GM18505 (cell line): ENCODE results near the gene ACSF2.
"Not testable (repeated sequence)": the region's sequence is repeated elsewhere in the genome, so short reads cannot be mapped to it uniquely, and the experiment has no call there.

Source experiments
- ATAC-seq: cut with Tn5 transposase; IDR thresholded peaks from one replicate; pipeline ENCODE4 v1.9.1; 2021; ENCODE audit not compliant: unreplicated experiment
- POLR2A ChIP-seq: IDR thresholded peaks from 4 replicates; pipeline ENCODE4 v1.6.1; 2011; ENCODE audit warnings: borderline replicate concordance; ENCODE audit not compliant: insufficient read depth, insufficient read length; ENCODE audit errors: extremely low read depth

The ACSF2 gene

DNA sequence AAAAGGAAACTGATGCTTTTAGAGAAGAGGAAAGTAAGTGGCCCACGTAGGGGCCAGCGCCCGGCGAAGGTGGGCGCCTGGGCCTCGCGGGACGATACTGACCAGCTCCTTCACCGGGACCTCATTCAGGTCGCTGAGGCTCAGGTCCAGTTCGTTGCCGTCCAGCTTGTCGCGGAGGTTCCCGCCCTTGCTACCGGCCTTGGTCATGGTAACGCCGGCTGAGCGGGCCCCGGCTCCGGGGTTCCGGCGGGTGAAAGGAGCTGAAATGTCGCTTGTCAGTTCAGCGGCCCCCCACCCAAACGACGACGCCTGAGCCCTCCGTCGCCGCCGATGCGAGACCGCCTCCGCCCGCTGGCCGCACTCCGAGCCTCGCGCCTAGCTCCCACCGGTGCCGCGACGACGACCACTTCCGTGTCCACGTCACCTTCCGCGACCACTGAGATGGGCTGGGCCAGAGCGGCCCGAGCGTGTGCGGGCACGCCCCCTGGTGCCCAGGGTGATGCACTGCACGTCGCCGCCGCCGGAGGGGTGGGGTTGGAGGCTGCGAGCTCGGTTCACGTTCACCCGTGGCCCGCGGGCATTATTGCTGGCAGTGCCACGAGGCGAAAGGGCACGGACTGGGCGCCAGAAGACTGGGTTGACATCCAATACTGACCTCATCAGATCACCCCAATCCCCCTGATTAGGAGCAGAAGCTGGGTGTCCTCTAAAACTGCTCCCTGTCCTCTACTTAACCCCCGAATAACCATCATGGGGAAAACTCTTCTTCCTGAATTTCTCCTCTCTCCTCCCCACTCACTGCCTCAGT is 28.7 kb upstream of the ACSF2 start, which contains the start of gene LRRC59:
Gene LRRC59 (minus strand): TSS at position 413 of the 808 bp plus-strand sequence. CDS start 206 bp downstream, at position 207.
- peak; percentile 93 for TF ChIP-seq POLR2A
- peak; percentile 97 for ATAC-seq

DNA sequence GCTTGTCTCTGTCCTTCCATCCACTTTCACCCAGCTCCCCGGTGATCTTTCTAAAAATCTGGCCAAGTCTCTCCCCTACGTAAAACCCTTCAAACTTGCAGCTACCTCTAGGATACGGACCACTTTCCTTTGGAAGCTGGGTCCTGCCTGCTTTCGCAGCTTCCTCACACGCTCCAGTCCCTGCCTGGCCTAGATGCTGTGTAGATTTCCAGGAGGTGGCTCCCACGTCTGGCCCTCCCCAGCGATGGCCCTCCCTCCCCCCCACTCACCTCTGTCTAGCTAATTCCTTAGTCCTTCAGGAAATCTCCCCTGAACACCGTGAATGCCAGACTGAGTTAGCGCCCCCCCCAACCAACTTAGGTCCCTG is 28.1 kb upstream of the ACSF2 start:
- ATAC-seq: no peak
- no peak for TF ChIP-seq POLR2A

DNA sequence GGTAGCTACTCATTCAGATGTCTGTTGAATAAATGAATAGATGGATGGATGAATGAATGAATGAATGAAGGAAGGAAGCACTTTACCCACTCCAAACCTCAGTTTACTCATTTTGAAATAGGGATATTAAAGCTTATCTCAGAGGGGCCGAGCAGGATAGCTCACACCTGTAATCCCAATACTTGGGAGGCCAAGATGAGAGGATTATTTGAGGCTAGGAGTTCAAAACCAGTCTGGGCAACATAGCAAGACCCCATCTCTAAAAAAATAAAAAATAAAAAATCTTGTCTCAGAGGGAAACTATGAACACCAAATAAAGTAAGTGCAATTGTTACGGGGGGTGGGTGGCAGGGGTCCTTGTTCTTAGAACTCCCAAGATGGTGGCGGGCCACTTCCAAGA is 27.3 kb upstream of the ACSF2 start:
- ATAC-seq: not testable (repeated sequence)

DNA sequence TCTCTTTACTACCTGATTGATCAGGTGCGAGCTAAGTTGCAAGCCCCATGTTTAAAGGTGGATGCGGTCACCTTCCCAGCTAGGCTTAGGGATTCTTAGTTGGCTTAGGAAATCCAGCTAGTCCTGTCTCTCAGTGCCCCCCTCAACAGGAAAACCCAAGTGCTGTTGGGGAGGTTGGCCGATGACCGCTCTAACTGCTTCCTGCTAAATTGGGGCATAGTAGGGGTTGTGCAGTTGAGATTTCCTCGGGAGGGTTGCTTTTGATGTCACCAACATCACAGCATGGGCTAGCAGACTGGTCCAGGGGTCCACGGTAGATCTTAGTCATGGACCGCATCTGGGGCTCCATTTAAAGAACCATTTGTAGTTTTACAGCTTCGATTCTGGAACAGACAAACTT is 26.4 kb upstream of the ACSF2 start:
- not testable (repeated sequence) for ATAC-seq

DNA sequence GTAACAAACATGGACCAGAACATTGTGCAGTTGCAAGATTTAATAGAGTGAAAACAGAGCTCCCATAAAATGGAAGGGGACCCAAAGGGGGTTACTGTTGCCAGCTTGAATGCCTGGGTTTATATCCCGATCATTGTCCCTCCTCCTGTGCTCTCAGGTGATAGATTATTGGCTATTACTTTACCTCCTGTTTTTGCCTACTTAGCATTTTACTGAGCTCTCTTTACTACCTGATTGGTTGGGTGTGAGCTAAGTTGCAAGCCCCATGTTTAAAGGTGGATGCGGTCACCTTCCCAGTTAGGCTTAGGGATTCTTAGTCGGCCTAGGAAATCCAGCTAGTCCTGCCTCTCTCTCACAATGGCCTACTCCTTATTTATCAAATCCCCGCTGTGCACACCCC is 20.7 kb upstream of the ACSF2 start:
- not testable (repeated sequence) for ATAC-seq

DNA sequence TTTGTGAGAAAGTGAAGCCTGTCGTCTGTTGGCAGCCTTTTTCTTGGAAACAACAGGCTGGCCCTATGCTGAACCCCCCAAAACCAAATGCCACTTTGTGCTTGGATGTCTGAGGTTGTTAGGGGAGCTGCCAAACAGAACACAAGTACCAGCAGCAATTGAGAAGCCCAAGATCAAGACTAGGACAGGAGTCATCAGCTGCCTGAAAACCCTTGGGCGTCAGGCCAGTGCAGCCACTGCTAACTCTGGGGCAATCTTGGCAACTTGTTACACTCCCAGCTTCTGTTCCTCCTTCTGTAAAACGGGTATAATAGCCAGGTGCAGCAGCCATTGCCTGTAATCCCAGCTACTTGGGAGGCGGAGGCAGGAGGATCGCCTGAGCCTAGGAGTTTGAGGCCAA is 19.4 kb upstream of the ACSF2 start:
- TF ChIP-seq POLR2A: no peak
- no peak for ATAC-seq

DNA sequence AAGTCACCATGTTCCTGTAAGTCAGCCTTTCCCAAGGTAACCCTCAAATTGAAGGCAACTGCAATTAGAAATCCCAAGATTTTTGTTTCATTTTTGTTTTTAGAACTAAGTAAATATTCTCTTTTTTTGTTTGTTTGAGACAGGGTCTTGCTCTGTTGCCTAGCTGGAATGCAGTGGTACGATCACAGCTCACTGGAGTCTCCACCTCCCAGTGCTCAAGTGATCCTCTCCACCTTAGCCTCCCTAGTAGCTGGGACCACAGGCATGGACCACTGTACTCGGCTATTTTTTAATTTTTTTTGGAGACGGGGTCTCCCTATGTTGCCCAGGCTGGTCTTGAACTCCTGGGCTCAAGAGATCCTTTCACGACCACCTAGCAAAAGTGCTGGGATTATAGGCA is 18.1 kb upstream of the ACSF2 start:
- TF ChIP-seq POLR2A: no peak
- no peak for ATAC-seq

DNA sequence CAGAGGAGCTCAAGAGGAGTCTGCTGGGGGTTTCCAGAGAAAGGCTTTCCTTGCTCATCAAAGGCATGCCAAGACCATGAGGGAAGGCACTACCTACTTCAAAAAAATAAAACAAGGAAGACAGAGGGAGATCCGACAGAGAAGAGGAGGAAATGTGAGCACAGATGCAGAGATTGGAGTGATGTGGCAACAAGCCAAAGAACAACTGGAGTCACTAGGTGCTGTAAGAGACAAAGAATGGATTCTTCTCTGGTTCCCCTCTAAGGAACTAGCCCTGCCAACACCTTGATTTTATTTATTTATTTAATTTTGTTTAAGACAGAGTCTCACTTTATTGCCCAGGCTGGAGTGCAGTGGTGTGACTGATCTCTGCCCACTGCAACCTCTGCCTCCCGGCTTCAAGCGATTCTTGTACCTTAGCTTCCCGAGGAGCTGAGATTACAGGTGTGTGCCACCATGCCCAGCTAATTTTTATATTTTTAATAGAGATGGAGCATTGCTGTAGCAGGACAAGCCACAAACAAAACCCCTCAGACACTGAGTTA is 13.8 kb upstream of the ACSF2 start:
- TF ChIP-seq POLR2A: no peak
- no peak for ATAC-seq

DNA sequence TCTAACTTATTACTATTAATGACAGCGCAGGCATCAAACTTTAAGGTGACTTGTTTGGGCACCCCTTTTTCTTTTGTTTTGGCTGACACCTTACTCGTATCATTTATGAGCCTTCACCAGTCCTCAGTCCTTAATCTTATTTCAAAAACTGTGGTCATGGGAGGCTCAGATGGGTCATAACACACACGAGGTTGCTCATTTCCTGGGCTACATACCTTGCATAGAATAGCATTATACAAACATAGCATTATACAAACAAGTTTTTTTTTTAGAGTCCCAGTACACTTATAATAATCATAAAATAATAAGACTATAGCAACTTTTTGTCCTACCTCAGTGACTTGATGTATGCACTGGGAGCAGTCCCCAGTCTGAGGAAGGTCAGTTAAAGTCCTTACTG is 11.2 kb upstream of the ACSF2 start:
- no peak for TF ChIP-seq POLR2A
- ATAC-seq: no peak

DNA sequence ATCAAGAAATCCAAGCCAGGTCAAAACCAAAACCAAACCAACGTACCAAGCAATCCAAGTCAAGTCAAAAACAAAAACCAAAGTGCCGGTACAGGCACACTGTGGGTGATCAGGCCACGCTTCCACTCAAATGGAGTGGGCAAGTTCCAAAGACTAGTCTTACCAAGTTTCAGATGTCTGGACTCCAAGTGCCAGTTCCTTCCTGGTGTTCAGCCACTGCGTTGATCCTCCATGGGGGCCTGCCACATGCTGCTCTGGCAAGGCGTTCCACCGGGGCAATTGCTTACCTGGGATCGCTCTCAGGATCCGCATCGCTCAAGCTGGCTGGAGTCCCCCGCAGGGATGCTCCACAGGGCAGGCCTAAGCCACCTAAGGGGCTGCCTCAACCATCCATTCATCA is 6.4 kb upstream of the ACSF2 start:
- not testable (repeated sequence) for ATAC-seq

DNA sequence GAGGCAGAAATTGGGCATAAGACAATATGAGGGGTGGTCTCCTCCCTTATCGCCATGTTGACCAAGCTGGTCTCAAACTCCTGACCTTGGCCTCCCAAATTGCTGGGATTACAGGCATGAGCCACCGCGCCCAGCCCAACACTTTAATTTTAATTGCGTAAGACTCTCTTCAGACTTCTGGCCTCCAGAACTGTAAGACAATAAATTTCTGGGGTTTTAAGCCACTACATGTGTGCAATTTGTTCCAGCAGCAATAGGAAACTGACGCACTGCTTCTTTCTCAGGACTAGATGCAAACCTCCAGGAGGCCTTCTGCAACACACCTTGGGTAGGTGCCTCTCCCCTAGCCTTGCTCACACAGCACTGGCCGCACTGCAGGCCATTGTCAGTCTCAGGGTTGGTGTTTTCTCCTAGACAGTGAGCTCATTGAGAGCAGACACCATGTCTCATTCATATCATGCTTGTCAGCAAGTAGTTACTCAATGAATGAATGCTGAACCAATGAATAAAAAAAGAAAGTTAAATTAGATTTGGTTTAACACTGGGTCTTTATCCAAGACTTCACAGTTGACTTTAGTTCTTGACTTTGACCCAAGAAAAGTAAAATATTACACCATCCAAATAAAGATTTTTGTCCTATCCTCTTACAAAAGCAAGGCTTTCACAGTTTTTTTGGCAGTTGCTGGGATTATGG is 5.5 kb upstream of the ACSF2 start:
- no peak for TF ChIP-seq POLR2A
- ATAC-seq: no peak

DNA sequence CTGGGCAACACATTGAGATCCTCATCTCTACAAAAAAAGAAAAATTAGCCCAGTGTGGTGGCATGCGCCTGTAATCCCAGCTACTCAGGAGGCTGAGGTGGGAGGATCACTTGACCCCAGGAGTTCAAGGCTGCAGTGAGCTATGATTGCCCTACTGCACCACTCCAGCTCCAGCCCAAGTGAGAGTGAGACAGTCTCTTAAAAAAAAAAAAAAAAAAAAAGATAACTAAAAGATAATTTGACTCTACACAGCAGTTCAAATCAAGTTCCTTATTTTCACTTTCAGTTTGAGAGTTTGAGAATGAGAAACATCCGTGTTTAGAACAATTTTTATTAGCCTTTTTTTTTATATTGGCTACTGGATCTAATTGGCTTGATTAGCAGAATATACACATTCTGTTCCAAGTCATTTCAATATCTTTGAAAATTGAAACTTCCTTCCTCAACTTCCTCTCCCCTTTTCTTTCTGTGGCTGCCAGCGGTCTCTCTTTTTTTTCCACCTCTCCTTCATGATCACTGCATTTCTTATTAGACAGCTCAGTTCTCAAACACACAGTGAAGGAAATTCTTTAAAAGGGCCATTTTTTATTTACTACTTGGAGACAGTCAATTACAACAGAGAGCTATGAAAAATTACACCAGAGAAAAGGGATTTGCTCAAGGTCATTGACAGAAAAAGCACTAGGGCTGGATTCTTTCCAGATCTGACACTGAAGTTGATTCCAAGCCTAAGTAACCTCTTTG is 4.5 kb upstream of the ACSF2 start:
- TF ChIP-seq POLR2A: no peak
- ATAC-seq: no peak

DNA sequence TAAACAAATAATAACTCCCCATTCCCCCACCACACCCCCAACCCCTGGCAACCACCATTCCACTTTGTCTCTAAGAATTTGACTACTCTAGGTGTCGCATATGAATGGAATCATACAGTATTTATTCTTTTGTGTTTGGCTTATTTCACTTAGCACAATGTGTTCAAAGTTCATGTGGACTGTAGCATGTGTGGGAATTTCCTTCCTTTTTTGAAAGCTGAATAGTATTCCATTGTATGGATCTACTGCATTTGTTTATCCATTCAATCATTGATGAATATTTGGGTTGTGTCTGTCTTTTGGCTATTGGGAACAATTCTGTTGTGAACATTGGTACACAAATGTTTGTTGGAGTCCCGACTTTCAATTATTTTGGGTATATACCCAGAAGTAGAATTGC is 3.3 kb upstream of the ACSF2 start:
- TF ChIP-seq POLR2A: no peak
- no peak for ATAC-seq
